Upper lobe of right lung (tissue), 1 donor: Measurements from ENCODE around the gene PRSS3. TPM values are rescaled to one million over a fixed set of nuclear protein-coding genes. Genes with fewer than 3 reads are reported as not detected.
"Not testable (repeated sequence)": the region's sequence is repeated elsewhere in the genome, so short reads cannot be mapped to it uniquely, and the experiment has no call there.

Source experiments
- ATAC-seq: fragments of 200-7000 bp; cut with Tn5 transposase; one replicate; pipeline ENCODE4 v1.9.1; 2020; ENCODE audit warnings: mild to moderate bottlenecking, moderate library complexity
- DNase-seq: peaks from one replicate; pipeline ENCODE4 v3.0.0-alpha.2; 2020
- H3K27ac ChIP-seq: fragments of 200-600 bp; one replicate; pipeline ENCODE4 v1.8.0; 2022
- H3K27me3 ChIP-seq: fragments of 200-600 bp; one replicate; pipeline ENCODE4 v1.8.0; 2022; ENCODE audit warnings: mild to moderate bottlenecking
- H3K36me3 ChIP-seq: fragments of 200-600 bp; one replicate; pipeline ENCODE4 v1.8.0; 2022
- H3K4me1 ChIP-seq: fragments of 200-600 bp; one replicate; pipeline ENCODE4 v1.8.0; 2022
- H3K4me3 ChIP-seq: fragments of 200-600 bp; one replicate; pipeline ENCODE4 v1.8.0; 2022; ENCODE audit warnings: mild to moderate bottlenecking
- H3K9me3 ChIP-seq: fragments of 200-600 bp; one replicate; pipeline ENCODE4 v1.8.0; 2022
- intact Hi-C: fragments of 100-400 bp; cut with DNase I; formaldehyde crosslinking; loops from one replicate; pipeline ENCODE4 v1.11.0; 2022
- total RNA-seq: library from RNA; stranded (reverse); fragmentation: NEBNext Ultra II Directional; extraction: Animal tissue kit (Norgen Biotek cat#: 25700); gene quantifications from one replicate; pipeline ENCODE4 v1.2.1, GENCODE V29; 2021
- TF ChIP-seq, protein P1 (sequence below): fragments of 200-600 bp; IDR thresholded peaks from one replicate; pipeline ENCODE4 v1.8.0; 2022; ENCODE audit warnings: antibody characterized with exemption
- donor health status: DM: no; HTN: yes; CAD: no; lungs with severe emphysema.

The PRSS3 gene
- total RNA-seq, 1 donor from 2014 or later = not detected

DNA sequence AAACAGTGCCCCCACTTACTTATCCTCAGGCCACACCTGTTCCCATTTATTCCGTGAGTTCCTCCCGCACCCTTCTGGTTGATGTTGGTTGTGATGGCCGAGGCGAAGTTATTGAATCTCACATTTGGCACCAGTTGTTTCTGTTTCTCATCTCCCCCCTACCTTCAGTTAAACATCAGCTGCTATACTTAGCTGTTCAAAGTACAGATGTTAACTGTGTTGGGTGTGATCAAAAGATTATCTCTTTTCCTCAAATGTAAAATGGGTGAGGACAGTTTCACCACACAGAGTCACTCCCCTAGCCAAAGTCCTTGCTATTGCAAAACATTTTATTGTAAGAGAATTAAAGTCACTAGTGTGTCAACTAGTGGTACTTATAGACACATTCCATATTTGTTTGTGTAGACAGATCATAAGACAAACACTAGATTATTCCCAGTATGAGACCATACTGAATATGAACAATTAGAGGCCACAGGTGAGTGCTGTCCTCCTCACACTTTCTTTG is 43.2 kb upstream of the PRSS3 start:
- DNase-seq (no peak), ATAC-seq (no peak)
- Histone ChIP-seq H3K9me3 (no peaks in the 10 kb centered on the region), H3K36me3 (no peaks in the 10 kb centered on the region), H3K4me3 (no peak overlapping the region), H3K27me3 (peaks cover 33% of the 10 kb centered on the region), H3K27ac (no peak overlapping the region), H3K4me1 (peaks cover 4% of the 10 kb centered on the region)
- intact Hi-C loops = no loop called here
- TF ChIP-seq, protein P1, sequence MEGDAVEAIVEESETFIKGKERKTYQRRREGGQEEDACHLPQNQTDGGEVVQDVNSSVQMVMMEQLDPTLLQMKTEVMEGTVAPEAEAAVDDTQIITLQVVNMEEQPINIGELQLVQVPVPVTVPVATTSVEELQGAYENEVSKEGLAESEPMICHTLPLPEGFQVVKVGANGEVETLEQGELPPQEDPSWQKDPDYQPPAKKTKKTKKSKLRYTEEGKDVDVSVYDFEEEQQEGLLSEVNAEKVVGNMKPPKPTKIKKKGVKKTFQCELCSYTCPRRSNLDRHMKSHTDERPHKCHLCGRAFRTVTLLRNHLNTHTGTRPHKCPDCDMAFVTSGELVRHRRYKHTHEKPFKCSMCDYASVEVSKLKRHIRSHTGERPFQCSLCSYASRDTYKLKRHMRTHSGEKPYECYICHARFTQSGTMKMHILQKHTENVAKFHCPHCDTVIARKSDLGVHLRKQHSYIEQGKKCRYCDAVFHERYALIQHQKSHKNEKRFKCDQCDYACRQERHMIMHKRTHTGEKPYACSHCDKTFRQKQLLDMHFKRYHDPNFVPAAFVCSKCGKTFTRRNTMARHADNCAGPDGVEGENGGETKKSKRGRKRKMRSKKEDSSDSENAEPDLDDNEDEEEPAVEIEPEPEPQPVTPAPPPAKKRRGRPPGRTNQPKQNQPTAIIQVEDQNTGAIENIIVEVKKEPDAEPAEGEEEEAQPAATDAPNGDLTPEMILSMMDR = no peak

DNA sequence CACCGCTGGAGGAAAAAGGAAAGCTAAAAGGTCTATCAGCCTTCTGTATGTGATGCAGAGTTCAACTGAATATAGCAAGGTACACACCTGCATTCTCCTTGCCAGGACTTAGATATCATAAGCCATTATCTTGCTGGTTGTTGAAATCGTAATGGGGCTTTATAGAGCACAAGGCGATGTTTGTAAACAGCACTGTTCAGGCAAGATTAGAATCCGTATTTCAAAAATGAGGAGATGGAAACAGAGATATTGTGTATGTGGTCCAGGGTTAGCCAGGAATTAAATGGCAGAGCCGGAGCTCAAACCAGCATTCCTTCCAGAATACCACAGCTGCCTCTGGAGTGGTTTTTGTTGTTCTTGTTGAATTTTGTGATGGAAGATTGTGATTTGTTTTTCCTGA is 42.6 kb upstream of the PRSS3 start:
- DNase-seq, H3K4me3 ChIP-seq, H3K9me3 ChIP-seq, H3K27ac ChIP-seq, ATAC-seq, H3K36me3 ChIP-seq, H3K4me1 ChIP-seq, intact Hi-C loops: not testable (repeated sequence)
- peaks cover 33% of the 10 kb centered on the region for H3K27me3 ChIP-seq

DNA sequence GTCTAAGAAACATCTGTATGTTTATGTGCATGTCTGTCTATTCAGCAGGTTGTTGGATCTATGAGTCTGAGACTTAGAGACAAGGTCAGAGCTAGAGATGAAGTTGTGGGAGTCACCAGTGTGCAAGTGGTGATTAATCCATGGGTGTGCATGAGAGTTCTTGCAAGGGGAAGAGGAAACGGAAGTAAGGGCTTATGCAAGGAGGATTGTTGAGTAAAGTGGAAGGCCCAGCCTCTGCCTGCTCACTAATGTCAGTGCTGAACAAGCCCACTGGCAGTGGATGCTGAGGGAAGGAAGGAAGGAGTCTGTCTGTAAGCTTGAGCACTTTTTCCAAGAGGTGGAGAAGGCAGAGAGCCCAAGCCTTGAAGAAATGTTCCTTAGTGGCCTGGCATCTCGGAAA is 35.7 kb upstream of the PRSS3 start:
- H3K4me1 ChIP-seq, H3K4me3 ChIP-seq, intact Hi-C loops, H3K27ac ChIP-seq, H3K27me3 ChIP-seq, H3K36me3 ChIP-seq, H3K9me3 ChIP-seq, DNase-seq: not testable (repeated sequence)
- peak; percentile 97 for ATAC-seq

DNA sequence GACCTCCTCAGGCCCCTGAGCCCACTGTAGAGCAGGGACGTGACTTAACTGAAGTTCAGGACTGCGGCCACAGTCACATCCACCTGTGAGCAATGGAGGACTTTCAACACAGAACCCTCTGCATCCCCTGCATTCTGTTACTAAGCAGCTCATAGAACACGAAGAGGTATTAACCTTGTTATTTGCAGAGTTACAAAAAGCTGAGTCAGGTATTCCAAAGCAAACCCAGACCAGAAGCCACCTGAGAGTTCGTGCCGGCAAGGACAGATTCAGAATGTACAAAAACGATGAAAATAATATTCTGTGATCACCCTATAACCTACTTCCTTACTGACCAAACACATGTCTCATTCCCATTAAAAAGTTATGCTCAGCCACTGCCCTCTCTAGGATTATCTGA is 33.0 kb upstream of the PRSS3 start:
- intact Hi-C loops = no loop called here
- Histone ChIP-seq H3K4me1 (no peaks in the 10 kb centered on the region), H3K4me3 (no peak overlapping the region), H3K36me3 (no peaks in the 10 kb centered on the region), H3K27ac (no peak overlapping the region), H3K27me3 (no peaks in the 10 kb centered on the region), H3K9me3 (no peaks in the 10 kb centered on the region)
- DNase-seq = no peak
- TF ChIP-seq, protein P1 = no peak
- ATAC-seq = no peak

DNA sequence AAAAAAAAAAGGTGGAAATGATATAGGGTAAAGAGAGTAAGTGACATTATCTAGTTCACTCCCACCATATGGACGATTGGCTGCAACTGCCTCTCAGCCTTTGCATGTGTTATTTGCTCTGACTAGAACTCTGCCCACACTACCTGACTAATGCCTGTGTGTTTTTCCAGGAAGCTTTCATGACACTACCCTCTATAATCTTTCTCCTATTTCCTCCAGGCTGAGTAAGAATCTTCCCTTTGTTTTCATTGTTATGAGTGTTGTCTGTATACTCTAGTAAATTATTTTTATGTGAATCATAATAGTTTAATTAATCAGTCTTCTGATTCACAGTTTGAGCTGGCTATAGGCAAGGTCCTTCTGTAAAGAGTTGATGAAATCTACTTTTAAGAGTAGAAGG is 31.7 kb upstream of the PRSS3 start:
- H3K9me3 ChIP-seq, H3K27me3 ChIP-seq, H3K4me3 ChIP-seq, intact Hi-C loops, H3K36me3 ChIP-seq, DNase-seq, H3K27ac ChIP-seq, ATAC-seq, H3K4me1 ChIP-seq: not testable (repeated sequence)

DNA sequence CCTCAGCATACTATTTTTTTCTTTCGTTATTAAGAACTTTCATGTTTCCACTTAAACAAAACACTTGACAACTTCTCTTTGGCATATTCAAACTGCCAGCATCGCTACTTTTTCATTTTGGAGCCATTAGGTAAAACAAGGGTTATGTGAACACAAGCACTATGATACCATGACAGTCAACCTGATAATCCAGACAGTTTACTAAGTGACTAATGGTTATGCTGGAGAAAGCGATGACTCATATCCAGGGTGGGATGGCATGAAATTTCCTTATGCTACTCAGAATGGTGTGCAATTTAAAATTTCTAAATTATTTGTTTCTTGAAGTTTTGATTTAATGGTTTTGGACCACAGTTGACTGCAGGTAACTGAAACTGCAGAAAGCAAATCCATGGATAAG is 29.9 kb upstream of the PRSS3 start:
- ATAC-seq = no peak
- H3K9me3 ChIP-seq = no peaks in the 10 kb centered on the region

DNA sequence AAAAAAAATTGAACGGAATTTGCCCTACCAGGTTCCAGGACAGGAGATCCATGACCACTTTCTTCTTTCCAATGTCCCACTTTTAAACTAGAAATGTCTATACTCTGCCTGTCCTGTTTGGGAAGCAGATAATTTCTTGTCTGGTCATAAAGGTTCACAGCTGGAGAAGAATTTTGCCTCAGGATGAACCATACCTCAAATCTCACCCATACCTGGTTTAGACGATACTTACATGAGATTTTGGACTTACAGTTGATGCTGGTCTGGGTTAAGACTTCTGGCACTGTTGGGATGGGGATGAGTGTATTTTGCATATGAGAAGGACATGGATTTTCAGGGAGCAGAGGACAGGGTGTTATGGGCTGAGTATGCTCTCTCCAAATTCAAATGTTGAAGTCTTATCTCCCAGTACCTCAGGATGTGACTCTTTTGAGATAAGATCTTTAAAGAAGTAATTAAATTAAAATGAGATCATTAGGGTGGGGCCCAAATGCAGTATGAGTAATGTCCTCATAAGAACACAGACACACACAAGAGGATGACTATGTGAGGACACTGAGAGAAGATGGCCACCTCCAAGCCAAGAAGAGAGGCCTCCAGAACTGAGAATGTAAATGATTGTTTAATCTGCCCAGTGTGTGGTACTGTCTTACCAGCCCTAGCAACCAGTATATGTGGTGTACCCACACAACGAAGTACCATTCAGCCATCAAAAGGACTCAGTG is 25.0 kb upstream of the PRSS3 start:
- H3K4me1 ChIP-seq, H3K27me3 ChIP-seq, H3K27ac ChIP-seq, intact Hi-C loops, H3K36me3 ChIP-seq, H3K9me3 ChIP-seq, DNase-seq, ATAC-seq, H3K4me3 ChIP-seq: not testable (repeated sequence)

More for the DNA sequence above, 29.9 kb upstream of the PRSS3 start:
- Histone ChIP-seq H3K27ac (no peak overlapping the region), H3K27me3 (no peaks in the 10 kb centered on the region), H3K4me1 (no peaks in the 10 kb centered on the region), H3K4me3 (no peak overlapping the region), H3K36me3 (no peaks in the 10 kb centered on the region)
- intact Hi-C loops = no loop called here
- TF ChIP-seq, protein P1 = no peak
- no peak for DNase-seq

DNA sequence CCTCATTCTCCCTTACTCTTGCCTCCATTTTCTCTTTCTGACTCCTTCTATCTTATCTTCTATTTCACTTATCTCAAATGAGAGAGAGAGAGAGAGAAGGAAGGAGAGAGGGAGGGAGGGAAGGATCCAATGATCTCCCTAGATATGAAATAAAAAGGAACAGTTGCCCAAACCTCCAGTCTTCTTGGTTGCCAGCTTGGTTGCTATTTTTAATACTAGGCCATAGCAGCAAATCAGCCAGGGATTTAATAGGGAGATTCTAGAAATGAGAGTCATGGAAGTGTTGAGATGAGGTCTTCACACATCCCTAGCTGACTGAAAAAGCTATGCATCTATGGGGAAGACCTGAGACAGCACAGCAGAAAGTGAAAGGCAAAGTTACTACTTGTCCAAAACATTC is 22.2 kb upstream of the PRSS3 start:
- DNase-seq, H3K27ac ChIP-seq, H3K4me3 ChIP-seq, H3K27me3 ChIP-seq, ATAC-seq, H3K9me3 ChIP-seq, H3K36me3 ChIP-seq, H3K4me1 ChIP-seq, intact Hi-C loops: not testable (repeated sequence)

DNA sequence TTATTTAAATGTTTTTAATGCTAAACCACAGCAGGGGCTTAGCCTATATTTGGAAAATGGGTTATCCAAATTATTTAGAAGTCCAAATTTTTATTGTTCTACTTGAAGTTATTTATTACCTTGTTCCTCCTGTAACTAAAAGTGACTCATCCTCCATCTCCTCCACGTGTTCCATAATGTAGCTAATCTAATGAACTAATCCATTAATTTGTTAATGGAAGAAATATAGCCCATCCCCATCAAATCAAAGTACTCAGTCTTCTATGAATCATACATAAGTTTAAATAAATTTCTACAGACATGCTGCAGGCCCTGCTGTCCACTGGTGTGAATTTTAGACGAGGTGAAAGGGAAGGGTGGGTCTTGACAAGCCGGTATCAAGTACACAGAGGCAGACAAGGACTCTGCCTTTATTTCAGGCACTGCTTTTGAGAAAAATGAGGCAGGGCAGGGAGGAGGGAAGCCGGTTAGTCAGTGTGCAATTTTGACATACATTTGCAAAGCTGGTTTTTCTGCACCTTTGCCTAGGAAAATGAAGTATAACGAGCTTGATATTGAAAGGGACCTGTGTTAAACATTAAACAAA is 21.2 kb upstream of the PRSS3 start:
- not testable (repeated sequence) for DNase-seq, H3K27ac ChIP-seq

More for the DNA sequence above, 21.2 kb upstream of the PRSS3 start:
- H3K4me1 ChIP-seq, H3K36me3 ChIP-seq, H3K4me3 ChIP-seq, intact Hi-C loops, H3K9me3 ChIP-seq, ATAC-seq, H3K27me3 ChIP-seq: not testable (repeated sequence)
